HCT116 (cell line): ENCODE results near the gene FAM162A. TPM values are rescaled to one million over a fixed set of nuclear protein-coding genes. Genes with fewer than 3 reads are reported as not detected.

Source experiments
- ATAC-seq: fragments of 200-7000 bp; cut with Tn5 transposase; 2 replicates; pipeline ENCODE4 v1.9.1; 2020; ENCODE audit warnings: mild to moderate bottlenecking, moderate library complexity
- BruUV-seq: library from RNA; stranded (reverse); fragments of 400-500 nt; replicated peaks from 2 replicates; lab custom pipeline; 2021; lab: Mats Ljungman, UMichigan
- CTCF ChIA-PET: fragments of 300-600 bp; sonication (Branson Sonifier 250); formaldehyde crosslinking; loops from one replicate; lab custom pipeline; 2021; ENCODE audit warnings: antibody characterized with exemption; lab: Charles Lee
- POLR2A ChIA-PET: fragments of 300-600, 350-600 bp; sonication (Branson Sonifier 250); formaldehyde crosslinking; loops from one replicate; lab custom pipeline; 2021; ENCODE audit warnings: antibody characterized with exemption; lab: Charles Lee
- RAD21 ChIA-PET, 2 experiments: fragments of 300-600 bp; sonication (Branson Sonifier 250); formaldehyde crosslinking; loops; one replicate each; lab custom pipeline; 2023; ENCODE audit warnings: low total read pairs in 2 of 2; ENCODE audit not compliant: uncharacterized antibody in 2 of 2, unreplicated experiment in 2 of 2, low non-redundant PET in 1 of 2; lab: Charles Lee
- DNase-seq: peaks from one replicate; pipeline ENCODE4 v3.0.0-alpha.2; 2010; ENCODE audit warnings: low read depth, low spot score
- H2AFZ ChIP-seq: fragments of 200-600 bp; shearing (Covaris generic), sonication (generic); 2 replicates; pipeline ENCODE4 v1.6.1; 2017; ENCODE audit warnings: low read depth, mixed run types, mixed read lengths, antibody characterized with exemption, low read length; ENCODE audit not compliant: poor library complexity, severe bottlenecking
- H3K27ac ChIP-seq: 2 replicates; pipeline ENCODE4 v1.5.1; 2012; ENCODE audit warnings: low read depth, low read length
- H3K27me3 ChIP-seq: fragments of 200-600 bp; sonication (generic); 2 replicates; pipeline ENCODE4 v1.6.1; 2016; ENCODE audit warnings: mixed run types, low read length, mixed read lengths; ENCODE audit not compliant: insufficient read depth
- H3K36me3 ChIP-seq, 2 experiments: fragments of 200-500 bp in 1 of 2; fragments of 200-600 bp in 1 of 2; sonication (Bioruptor generic) in 1 of 2; sonication (generic) in 1 of 2; 2 replicates each; pipeline versions ENCODE4 v1.5.1 to v1.6.1; 2014 to 2016; ENCODE audit warnings: low read length in 2 of 2, inconsistent platforms in 1 of 2, mixed read lengths in 1 of 2, mixed run types in 1 of 2; ENCODE audit not compliant: insufficient read depth in 2 of 2, control insufficient read depth in 1 of 2
- H3K4me1 ChIP-seq, 2 experiments: fragments of 200-600 bp in 1 of 2; sonication (generic) in 1 of 2; 2 replicates each; pipeline versions ENCODE4 v1.5.1 to v1.6.1; 2012 to 2017; ENCODE audit warnings: low read length in 2 of 2, inconsistent platforms in 1 of 2, mild to moderate bottlenecking in 1 of 2, mixed read lengths in 1 of 2, mixed run types in 1 of 2, moderate library complexity in 1 of 2; ENCODE audit not compliant: insufficient read depth in 2 of 2, control insufficient read depth in 1 of 2
- H3K4me2 ChIP-seq: fragments of 200-600 bp; sonication (generic); 2 replicates; pipeline ENCODE4 v1.6.1; 2017; ENCODE audit warnings: mixed run types, low read length, mixed read lengths
- H3K4me3 ChIP-seq, 2 experiments: fragments of 200-600 bp in 1 of 2; sonication (generic) in 1 of 2; replicated peaks in 1 of 2; 2 replicates each; pipeline ENCODE4 v1.5.1; 2011 to 2016; ENCODE audit warnings: low read length in 2 of 2, control low read depth in 1 of 2, low read depth in 1 of 2, mild to moderate bottlenecking in 1 of 2, mixed read lengths in 1 of 2, mixed run types in 1 of 2
- H3K79me2 ChIP-seq: fragments of 200-600 bp; sonication (generic); 2 replicates; pipeline ENCODE4 v1.6.1; 2017; ENCODE audit warnings: mild to moderate bottlenecking, mixed run types, low read length, moderate library complexity, mixed read lengths; ENCODE audit not compliant: insufficient read depth
- H3K9ac ChIP-seq: fragments of 200-600 bp; sonication (generic); 2 replicates; pipeline ENCODE4 v1.6.1; 2016; ENCODE audit warnings: low read length, mixed read lengths
- H3K9me2 ChIP-seq: fragments of 200-600 bp; sonication (generic), shearing (Covaris generic); 2 replicates; pipeline ENCODE4 v1.6.1; 2017; ENCODE audit warnings: mixed run types, mild to moderate bottlenecking, moderate library complexity; ENCODE audit not compliant: insufficient read depth
- H3K9me3 ChIP-seq, 2 experiments: fragments of 200-500 bp in 1 of 2; fragments of 200-600 bp in 1 of 2; sonication (Bioruptor generic) in 1 of 2; sonication (generic) in 1 of 2; 2 replicates each; pipeline ENCODE4 v1.6.1; 2014 to 2017; ENCODE audit warnings: low read length in 2 of 2, mixed read lengths in 2 of 2, inconsistent platforms in 1 of 2, low read depth in 1 of 2, mild to moderate bottlenecking in 1 of 2, mixed run types in 1 of 2, moderate library complexity in 1 of 2; ENCODE audit not compliant: control insufficient read depth in 1 of 2, insufficient read depth in 1 of 2
- H4K20me1 ChIP-seq: fragments of 200-600 bp; sonication (generic), shearing (Covaris generic); 2 replicates; pipeline ENCODE4 v1.6.1; 2017; ENCODE audit warnings: mixed run types, mild to moderate bottlenecking, moderate library complexity; ENCODE audit not compliant: insufficient read depth
- CBX3 ChIP-seq: IDR thresholded peaks from 2 replicates; pipeline ENCODE4 v1.6.1; 2012; ENCODE audit warnings: low read depth
- CEBPB ChIP-seq: IDR thresholded peaks from 2 replicates; pipeline ENCODE4 v1.6.1; 2012; ENCODE audit warnings: low read depth
- EGR1 ChIP-seq: IDR thresholded peaks from 2 replicates; pipeline ENCODE4 v1.6.1; 2012; ENCODE audit warnings: low read depth
- POLR2AphosphoS5 ChIP-seq: IDR thresholded peaks from 2 replicates; pipeline ENCODE4 v1.6.1; 2011; ENCODE audit warnings: mild to moderate bottlenecking, low read depth, low read length, moderate library complexity
- RAD21 ChIP-seq: IDR thresholded peaks from 2 replicates; pipeline ENCODE4 v1.6.1; 2012; ENCODE audit warnings: low read depth, mild to moderate bottlenecking
- SP1 ChIP-seq: IDR thresholded peaks from 2 replicates; pipeline ENCODE4 v1.6.1; 2012; ENCODE audit warnings: low read depth
- YY1 ChIP-seq: IDR thresholded peaks from 2 replicates; pipeline ENCODE4 v1.6.1; 2011; ENCODE audit warnings: low read length, low read depth, moderate library complexity, mild to moderate bottlenecking; ENCODE audit not compliant: insufficient replicate concordance; ENCODE audit errors: extremely low read depth
- ZNF274 ChIP-seq: fragments of 200-500 bp; sonication (Bioruptor generic); IDR thresholded peaks from 2 replicates; pipeline ENCODE4 v1.6.1; 2014; ENCODE audit warnings: mild to moderate bottlenecking, low read depth, low read length, inconsistent platforms
- intact Hi-C: fragments of 100-400 bp; cut with micrococcal nuclease; formaldehyde crosslinking; loops from 2 replicates; pipeline ENCODE4 v1.10.0; 2022
- total RNA-seq: library from RNA; stranded (reverse); gene quantifications from one replicate; pipeline ENCODE4 v1.2.1, GENCODE V29; 2021; ENCODE audit not compliant: unreplicated experiment
- TF ChIP-seq, protein P1 (sequence below), 3 experiments: fragments of 200-600 bp in 1 of 3; sonication (generic) in 1 of 3; IDR thresholded peaks in 2 of 3; conservative IDR thresholded peaks in 1 of 3; 2 replicates each; pipeline ENCODE4 v1.5.1; 2012 to 2017; ENCODE audit warnings: low read depth in 2 of 3, low read length in 2 of 3, antibody characterized with exemption in 1 of 3, borderline replicate concordance in 1 of 3, control low read depth in 1 of 3, mild to moderate bottlenecking in 1 of 3, mixed read lengths in 1 of 3, mixed run types in 1 of 3, moderate library complexity in 1 of 3; ENCODE audit not compliant: insufficient read depth in 1 of 3
- TF ChIP-seq, protein P2 (sequence below): IDR thresholded peaks from 2 replicates; pipeline ENCODE4 v1.6.1; 2012
- TF ChIP-seq, protein P3 (sequence below): IDR thresholded peaks from 2 replicates; pipeline ENCODE4 v1.6.1; 2012

Gene FAM162A
- total RNA-seq, 1 experiment from 2014 or later, result 74.1 TPM

DNA sequence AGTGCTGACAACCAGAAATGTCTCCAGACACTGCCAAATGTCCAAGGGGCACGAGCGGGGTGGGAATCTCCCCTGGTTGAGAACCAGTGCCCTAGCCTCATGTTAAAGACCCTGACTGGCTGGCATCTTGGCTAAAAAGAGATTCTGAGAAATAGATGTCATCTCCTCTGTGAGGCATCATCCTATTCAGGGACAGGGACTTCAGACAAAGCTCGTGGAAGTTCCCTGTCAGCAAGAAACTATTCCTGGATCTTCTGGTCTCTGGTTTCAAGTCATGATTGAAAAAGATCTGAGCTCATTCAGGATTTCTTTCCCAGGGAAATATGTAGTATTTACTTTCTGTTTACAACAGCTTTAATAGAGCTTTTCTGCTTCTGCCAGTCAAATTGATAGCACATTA lies 21.0 kb downstream of the FAM162A start:
- no peak overlapping the region for H3K9ac ChIP-seq
- ChIA-PET POLR2A (no interaction called here), CTCF (interaction anchor here (1.1 kb wide), 1 partner anchor 21 kb away, joined by 3 read pairs; the partner anchor contains the start of gene FAM162A), RAD21 (no interaction called here)
- no peak overlapping the region for H3K27ac ChIP-seq
- no peaks in the 10 kb centered on the region; the same call in 1 of the 2 replicates for H4K20me1 ChIP-seq
- no peak overlapping the region for H3K4me2 ChIP-seq
- H3K4me1 ChIP-seq, result no peaks in the 10 kb centered on the region
- TF ChIP-seq, protein P1, sequence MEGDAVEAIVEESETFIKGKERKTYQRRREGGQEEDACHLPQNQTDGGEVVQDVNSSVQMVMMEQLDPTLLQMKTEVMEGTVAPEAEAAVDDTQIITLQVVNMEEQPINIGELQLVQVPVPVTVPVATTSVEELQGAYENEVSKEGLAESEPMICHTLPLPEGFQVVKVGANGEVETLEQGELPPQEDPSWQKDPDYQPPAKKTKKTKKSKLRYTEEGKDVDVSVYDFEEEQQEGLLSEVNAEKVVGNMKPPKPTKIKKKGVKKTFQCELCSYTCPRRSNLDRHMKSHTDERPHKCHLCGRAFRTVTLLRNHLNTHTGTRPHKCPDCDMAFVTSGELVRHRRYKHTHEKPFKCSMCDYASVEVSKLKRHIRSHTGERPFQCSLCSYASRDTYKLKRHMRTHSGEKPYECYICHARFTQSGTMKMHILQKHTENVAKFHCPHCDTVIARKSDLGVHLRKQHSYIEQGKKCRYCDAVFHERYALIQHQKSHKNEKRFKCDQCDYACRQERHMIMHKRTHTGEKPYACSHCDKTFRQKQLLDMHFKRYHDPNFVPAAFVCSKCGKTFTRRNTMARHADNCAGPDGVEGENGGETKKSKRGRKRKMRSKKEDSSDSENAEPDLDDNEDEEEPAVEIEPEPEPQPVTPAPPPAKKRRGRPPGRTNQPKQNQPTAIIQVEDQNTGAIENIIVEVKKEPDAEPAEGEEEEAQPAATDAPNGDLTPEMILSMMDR (IDR thresholded peaks at IDR 0.05 in 2 of 3, conservative IDR thresholded peaks at IDR 0.05 in 1 of 3; ENCODE audit: borderline replicate concordance in 1 of 3, insufficient read depth in 1 of 3, low read depth in 2 of 3, low read length in 2 of 3), result no peak
- TF ChIP-seq, protein P2, sequence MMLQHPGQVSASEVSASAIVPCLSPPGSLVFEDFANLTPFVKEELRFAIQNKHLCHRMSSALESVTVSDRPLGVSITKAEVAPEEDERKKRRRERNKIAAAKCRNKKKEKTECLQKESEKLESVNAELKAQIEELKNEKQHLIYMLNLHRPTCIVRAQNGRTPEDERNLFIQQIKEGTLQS, result no peak
- TF ChIP-seq POLR2AphosphoS5 (no peak), SP1 (no peak), ZNF274 (no peak), RAD21 (no peak), YY1 (no peak), CBX3 (no peak), CEBPB (no peak), EGR1 (no peak)
- TF ChIP-seq, protein P3, sequence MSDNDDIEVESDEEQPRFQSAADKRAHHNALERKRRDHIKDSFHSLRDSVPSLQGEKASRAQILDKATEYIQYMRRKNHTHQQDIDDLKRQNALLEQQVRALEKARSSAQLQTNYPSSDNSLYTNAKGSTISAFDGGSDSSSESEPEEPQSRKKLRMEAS, result no peak
- H3K9me2 ChIP-seq, result no peaks in the 10 kb centered on the region
- no peaks in the 10 kb centered on the region for H3K9me3 ChIP-seq
- ATAC-seq (no peak), DNase-seq (no peak)
- BruUV-seq, result no TSS peak
- no peak overlapping the region for H3K4me3 ChIP-seq
- H3K36me3 ChIP-seq, result peaks cover 18 to 42% of the 10 kb centered on the region in 2 experiments
- intact Hi-C loops, result no loop called here
- H2AFZ ChIP-seq, result no peak overlapping the region
- peaks cover 7% of the 10 kb centered on the region; the same call in 1 of the 2 replicates for H3K79me2 ChIP-seq
- no peaks in the 10 kb centered on the region for H3K27me3 ChIP-seq
